ENCODE data around the gene BACH2. TPM values are rescaled to one million over a fixed set of nuclear protein-coding genes. Genes with fewer than 3 reads are reported as not detected.
"Not testable (repeated sequence)": the region's sequence is repeated elsewhere in the genome, so short reads cannot be mapped to it uniquely, and the experiment has no call there.

Gene BACH2
- total and polyA plus RNA-seq, 7 donors: under 0.01 to 5.6 (median 1.4) TPM

- no peaks in the 10 kb centered on the region for H3K27me3 ChIP-seq
- intact Hi-C loops (cut with DNase I): no loop called here
- no peak overlapping the region for H3K4me3 ChIP-seq
- H3K4me1 ChIP-seq: no peaks in the 10 kb centered on the region
- H3K36me3 ChIP-seq: no peaks in the 10 kb centered on the region
- H3K27ac ChIP-seq: no peak overlapping the region
- no peak for TF ChIP-seq CTCF (IDR thresholded peaks at IDR 0.05)
- no peak for TF ChIP-seq EP300 (IDR thresholded peaks at IDR 0.05)
- TF ChIP-seq POLR2AphosphoS5 (IDR thresholded peaks at IDR 0.05): no peak
- TF ChIP-seq POLR2A (IDR thresholded peaks at IDR 0.05): no peak
- 88 to 91% methylated on average over 2 of the region's 2 CpGs for WGBS, 2 donors
- DNase-seq: no peak
- H3K9me3 ChIP-seq: peaks cover 0 to 3% (median 0%) of the 10 kb centered on the region in 4 donors
Measured at GRCh38 chr6:90118581-90118980, 178.1 kb downstream of the BACH2 start.

GRCh38 chr6:90118069-90118468 is 178.6 kb downstream of the BACH2 start:
- Histone ChIP-seq H3K27me3 (no peaks in the 10 kb centered on the region), H3K4me1 (no peaks in the 10 kb centered on the region), H3K4me3 (no peak overlapping the region), H3K9me3 (peaks cover 0 to 6% (median 2%) of the 10 kb centered on the region in 4 donors), H3K27ac (no peak overlapping the region), H3K36me3 (no peaks in the 10 kb centered on the region)
- no peak for TF ChIP-seq CTCF (IDR thresholded peaks at IDR 0.05)
- TF ChIP-seq EP300 (IDR thresholded peaks at IDR 0.05): no peak
- no peak for TF ChIP-seq POLR2A (IDR thresholded peaks at IDR 0.05)
- no peak for TF ChIP-seq POLR2AphosphoS5 (IDR thresholded peaks at IDR 0.05)
- DNase-seq: no peak
- 89 to 94% methylated on average over 1 of the region's 1 CpG for WGBS, 2 donors
- intact Hi-C loops (cut with DNase I): no loop called here

GRCh38 chr6:90116126-90116525 is 180.5 kb downstream of the BACH2 start:
- intact Hi-C loops (cut with DNase I); DNase-seq; H3K27ac ChIP-seq; H3K4me1 ChIP-seq; H3K9me3 ChIP-seq; H3K4me3 ChIP-seq; H3K27me3 ChIP-seq; H3K36me3 ChIP-seq: not testable (repeated sequence)
- WGBS, 2 donors: 79 to 82% methylated on average over 3 of the region's 3 CpGs

- no peak overlapping the region for H3K4me3 ChIP-seq
- H3K27me3 ChIP-seq: no peaks in the 10 kb centered on the region
- TF ChIP-seq POLR2AphosphoS5 (IDR thresholded peaks at IDR 0.05): no peak
- no peak for TF ChIP-seq POLR2A (IDR thresholded peaks at IDR 0.05)
- no peaks in the 10 kb centered on the region for H3K4me1 ChIP-seq
- no peak for DNase-seq
- peaks cover 0 to 6% (median 3%) of the 10 kb centered on the region in 4 donors for H3K9me3 ChIP-seq
- H3K27ac ChIP-seq: no peak overlapping the region
- no peaks in the 10 kb centered on the region for H3K36me3 ChIP-seq
- intact Hi-C loops (cut with DNase I): no loop called here
Measured at GRCh38 chr6:90113389-90113788, 183.3 kb downstream of the BACH2 start.

GRCh38 chr6:90111387-90111786 is 185.3 kb downstream of the BACH2 start:
- TF ChIP-seq POLR2AphosphoS5 (IDR thresholded peaks at IDR 0.05) (no peak), POLR2A (IDR thresholded peaks at IDR 0.05) (no peak), EP300 (IDR thresholded peaks at IDR 0.05) (no peak), CTCF (IDR thresholded peaks at IDR 0.05) (no peak)
- Histone ChIP-seq H3K9me3 (peaks cover 0 to 6% (median 3%) of the 10 kb centered on the region in 4 donors), H3K4me3 (no peak overlapping the region), H3K27me3 (no peaks in the 10 kb centered on the region), H3K36me3 (no peaks in the 10 kb centered on the region), H3K4me1 (no peaks in the 10 kb centered on the region), H3K27ac (no peak overlapping the region)
- 83 to 92% methylated on average over 2 of the region's 2 CpGs for WGBS, 2 donors
- no peak for DNase-seq
- intact Hi-C loops (cut with DNase I): no loop called here

GRCh38 chr6:90110971-90111370 is 185.7 kb downstream of the BACH2 start:
- H3K9me3 ChIP-seq: peaks cover 0 to 6% (median 3%) of the 10 kb centered on the region in 4 donors
- no peaks in the 10 kb centered on the region for H3K36me3 ChIP-seq
- DNase-seq: no peak
- H3K27ac ChIP-seq: no peak overlapping the region
- H3K4me3 ChIP-seq: no peak overlapping the region
- H3K4me1 ChIP-seq: no peaks in the 10 kb centered on the region
- TF ChIP-seq POLR2AphosphoS5 (IDR thresholded peaks at IDR 0.05): no peak
- no peak for TF ChIP-seq EP300 (IDR thresholded peaks at IDR 0.05)
- TF ChIP-seq CTCF (IDR thresholded peaks at IDR 0.05): no peak
- TF ChIP-seq POLR2A (IDR thresholded peaks at IDR 0.05): no peak
- H3K27me3 ChIP-seq: no peaks in the 10 kb centered on the region
- 76 to 91% methylated on average over 5 of the region's 5 CpGs for WGBS, 2 donors
- intact Hi-C loops (cut with DNase I): no loop called here
